Muscle of arm (tissue), 12 donors: Measurements from ENCODE around the gene EIF4E1B. TPM values are rescaled to one million over a fixed set of nuclear protein-coding genes. Genes with fewer than 3 reads are reported as not detected.

Source experiments
- DNase-seq: peaks from one replicate; pipeline ENCODE4 v3.0.0-alpha.2; 2013
- polyA plus RNA-seq, 12 donors: library from polyadenylated mRNA; unstranded; fragments of 120-200 nt; gene quantifications; one replicate each; pipeline ENCODE4 v1.2.1, GENCODE V29; 2013; ENCODE audit not compliant: insufficient read length in 12 of 12

The EIF4E1B gene
- polyA plus RNA-seq, 12 donors = 0.10 TPM; not detected in 11

DNA sequence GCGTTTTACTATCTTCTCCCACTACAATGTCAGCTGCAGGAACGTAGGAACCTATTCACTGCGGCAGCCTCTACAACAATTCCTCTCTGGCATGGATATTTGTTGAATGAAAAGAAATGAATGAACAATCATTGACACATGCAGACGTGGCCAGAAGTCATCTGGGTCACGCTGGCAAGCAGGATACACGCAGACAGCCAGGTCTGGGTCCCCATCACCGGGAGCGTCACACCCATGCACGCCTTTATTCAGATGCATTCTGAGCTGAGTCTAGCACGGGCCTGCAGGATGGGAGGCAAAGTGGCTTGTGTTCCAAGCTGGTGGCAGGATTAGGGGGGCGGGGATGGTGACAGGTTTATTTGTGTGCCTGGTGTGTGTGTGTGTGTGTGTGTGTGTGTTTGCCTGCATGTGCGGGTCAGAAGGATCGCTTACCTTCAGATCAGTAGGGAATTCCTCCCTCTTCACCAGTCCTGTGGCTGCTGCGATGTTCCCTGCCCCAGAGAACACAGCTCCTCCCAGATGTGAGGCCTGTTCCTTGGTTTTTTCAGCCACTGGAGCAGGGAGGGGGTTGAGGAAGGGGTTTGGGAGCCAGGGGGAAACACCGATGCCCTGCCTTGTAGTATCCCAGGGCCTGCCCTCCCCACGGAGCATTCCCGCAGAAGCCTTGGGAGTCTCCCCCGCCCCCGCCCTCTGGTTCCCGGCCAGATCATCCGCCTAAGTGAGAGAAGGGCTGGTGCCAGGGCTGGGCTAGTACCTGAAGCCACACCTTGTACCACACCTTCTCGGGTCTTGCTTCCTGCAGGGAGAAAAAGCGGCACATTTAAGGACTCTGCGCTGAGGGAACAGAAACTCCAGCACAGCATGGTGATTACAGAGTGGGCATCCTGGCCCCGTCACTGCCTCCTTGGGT, 4.3 kb upstream of the EIF4E1B start:
- DNase-seq = no peak

- no peak for DNase-seq
Observed at GRCh38 chr5:176626876-176627236, 3.6 kb upstream of the EIF4E1B start.

DNA sequence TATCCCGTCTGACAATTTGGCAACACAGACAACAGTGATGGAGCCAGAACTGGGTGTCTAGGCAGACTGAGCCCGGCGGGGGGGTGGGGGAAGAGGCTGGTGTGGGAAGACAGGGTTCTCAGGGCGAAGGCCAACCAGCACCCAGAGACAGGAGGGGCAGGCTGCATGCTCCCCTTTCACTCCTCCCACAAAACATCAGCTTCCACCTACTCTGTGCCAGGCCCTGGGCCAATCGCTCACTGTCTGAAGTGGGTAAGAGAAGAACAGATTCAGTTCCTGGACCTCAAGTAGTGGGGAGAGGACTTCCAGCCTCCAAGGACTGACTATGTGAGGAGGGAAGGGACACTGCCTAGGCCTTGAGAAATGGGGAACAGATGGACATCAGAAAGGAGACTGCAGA, 2.9 kb upstream of the EIF4E1B start:
- no peak for DNase-seq

DNA sequence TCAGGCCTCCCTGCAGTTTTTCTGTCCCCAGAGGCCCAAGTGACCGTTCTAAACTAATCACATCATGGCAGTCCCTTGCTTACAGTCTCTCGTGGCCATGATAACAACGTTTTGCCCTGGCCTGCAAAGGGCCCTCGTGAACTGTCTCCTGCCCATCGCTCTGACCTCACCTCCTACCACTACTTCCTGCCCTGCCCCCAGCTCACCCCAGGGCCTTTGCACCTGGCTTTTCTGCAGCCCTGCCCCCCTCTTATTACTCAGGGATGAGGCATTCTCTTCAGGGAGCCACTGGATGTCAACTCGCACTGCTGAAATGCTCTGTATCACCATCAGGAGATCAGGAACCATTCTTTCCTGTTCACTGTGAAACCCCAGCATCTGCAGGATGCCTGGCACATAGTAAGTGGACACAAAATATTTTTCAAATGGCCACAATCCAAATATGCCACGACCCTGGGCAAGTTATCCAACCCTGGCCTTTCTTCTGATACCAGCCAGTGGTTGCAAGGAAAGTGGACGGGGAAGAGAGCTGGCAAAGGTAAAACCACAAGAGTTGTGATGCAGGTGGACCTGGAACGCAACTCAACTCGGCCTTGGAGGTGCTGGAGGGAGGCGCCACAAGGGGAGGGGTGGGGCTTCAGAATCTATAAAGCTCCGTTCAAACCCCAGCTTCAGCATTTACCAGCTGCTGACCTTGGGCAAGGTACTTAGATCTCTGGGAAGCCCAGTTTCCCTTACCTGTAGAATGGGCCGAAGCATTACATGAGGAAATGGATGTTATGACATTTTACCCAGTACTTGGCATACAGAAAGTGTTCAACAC, 1.9 kb upstream of the EIF4E1B start:
- no peak for DNase-seq

DNA sequence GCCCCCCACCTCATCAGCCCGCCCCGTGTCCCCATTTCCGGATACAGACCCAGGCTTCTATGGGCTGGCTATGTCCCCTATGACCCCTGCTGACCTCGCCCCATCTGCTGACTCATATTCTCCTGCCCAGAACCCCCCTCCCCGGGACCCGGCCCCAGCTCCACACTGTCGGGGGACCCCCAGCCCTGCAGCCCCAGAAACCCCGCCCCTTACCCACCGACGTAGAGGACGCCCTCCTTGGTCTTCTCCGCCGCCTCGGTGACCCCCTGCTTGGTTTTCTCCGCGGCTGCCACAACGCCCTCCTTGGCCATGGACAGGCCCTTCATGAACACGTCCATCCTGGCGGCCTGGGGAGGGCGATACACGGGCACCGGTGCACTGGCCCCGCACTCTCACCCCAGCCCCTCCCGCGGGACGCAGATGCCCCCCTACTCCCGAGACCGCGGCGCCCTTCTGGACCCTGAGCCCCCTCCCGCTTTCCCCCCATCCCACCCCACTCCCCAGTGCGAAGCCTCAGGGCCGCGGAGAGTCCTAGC, 1.1 kb upstream of the EIF4E1B start:
- no peak for DNase-seq

DNA sequence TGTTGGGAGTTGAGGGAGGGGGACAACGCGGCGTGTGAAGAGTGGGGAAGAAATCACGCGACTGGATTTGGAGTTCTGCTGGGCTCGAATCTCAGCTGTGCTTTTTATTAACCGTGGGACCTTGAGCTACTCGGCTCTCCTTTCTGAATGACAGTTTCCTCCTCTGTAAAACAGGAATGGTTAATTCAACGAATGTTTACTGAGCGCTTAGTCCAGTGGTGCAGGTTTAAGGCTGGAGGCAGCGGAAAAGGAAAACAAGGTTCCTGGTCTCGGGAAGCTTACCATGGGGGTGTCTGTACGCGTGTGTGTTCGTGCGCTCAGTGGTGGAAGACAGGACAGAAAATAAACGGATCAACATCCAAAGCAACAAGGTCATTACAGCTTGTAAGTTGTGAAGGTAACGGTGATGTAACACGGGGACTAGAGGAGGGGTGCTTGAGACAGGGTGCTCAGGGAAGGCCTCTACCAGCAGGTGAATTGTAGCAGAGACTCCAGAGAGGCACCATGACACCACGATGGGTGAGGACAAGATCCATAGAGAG, 277 bp downstream of the EIF4E1B start:
- no peak for DNase-seq

- DNase-seq = no peak
Observed at GRCh38 chr5:176631383-176632200, 1.1 kb downstream of the EIF4E1B start.

DNA sequence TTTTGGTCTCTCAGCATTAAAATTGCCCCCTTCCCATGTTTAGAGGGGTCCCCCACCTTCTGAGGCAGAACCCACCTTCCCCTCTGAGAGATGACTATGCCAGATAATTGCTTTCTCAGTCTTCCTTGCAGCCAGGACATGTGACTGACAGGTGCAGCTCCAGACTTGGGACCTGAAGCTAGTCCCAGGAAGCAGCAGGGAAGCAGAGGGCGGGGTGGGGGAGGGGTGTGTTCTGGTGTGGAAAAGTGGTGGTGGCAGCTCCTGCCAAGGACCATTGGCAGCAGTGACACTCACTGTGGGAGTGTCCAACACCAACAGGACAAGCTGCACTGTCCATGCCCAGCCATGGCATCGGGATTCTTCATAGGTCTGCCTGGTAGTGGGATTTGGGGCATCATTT, 2.3 kb downstream of the EIF4E1B start:
- DNase-seq = no peak

GRCh38 chr5:176633598-176633997, 3.1 kb downstream of the EIF4E1B start:
- DNase-seq = no peak

GRCh38 chr5:176636426-176636825, 6.0 kb downstream of the EIF4E1B start:
- DNase-seq = no peak

DNA sequence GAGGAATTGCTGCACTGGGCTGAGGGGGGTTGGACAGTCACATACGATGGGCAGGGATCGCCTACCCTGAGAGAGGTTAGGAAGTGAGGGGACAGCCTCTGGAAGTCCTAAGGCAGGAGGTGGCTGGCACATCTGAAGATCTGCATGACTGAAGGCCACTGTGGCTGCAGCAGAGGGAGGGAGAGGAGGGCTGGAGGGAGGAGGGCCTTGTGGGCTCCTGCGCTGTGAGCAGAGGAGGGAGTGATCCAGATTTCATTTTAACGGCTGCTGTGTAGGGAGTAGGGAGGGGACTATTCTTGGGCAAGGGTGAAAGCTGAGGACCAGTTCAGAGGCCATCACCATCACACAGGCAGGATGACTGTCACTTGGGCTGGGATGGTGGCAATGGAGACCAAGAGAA, 7.1 kb downstream of the EIF4E1B start:
- DNase-seq = no peak

DNA sequence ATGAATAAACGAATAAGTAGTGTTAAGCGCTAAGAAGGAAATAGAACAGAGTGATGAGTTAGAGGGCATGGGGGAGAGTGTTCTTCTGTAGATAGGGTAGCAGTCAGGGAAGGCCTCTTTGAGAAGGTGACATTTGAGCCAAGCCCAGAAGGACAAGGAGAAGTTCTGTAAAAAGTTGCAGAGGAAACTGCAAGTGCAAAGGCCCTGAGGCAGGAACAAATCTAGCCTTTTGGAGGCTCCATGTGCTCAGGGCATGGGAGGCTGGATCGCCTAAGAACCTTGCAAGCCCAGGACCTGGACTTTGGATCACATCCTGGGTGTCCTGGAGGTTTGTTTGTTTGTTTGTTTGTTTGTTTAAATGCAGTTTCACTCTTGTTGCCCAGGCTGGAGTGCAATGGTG, 8.0 kb downstream of the EIF4E1B start:
- DNase-seq = no peak

DNA sequence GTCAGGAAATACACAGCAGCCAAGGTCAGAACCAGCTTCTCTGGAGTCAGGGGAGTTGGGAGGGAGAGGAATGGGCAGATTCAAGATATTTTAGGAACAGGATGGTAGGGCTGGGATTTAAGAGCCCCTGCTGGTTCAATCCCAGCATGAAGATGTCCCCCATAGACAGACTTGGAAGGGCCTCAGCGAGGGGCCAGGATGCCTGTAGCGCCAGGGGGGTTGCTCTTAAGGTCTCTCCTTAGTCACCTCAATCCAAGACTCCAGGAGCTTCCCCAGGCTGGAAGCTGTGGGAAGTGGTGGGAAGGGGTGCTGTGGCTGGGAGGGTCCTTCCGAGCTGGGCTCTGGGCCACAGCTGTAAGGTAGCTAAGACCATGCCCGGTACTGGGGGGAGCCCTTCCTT, 8.7 kb downstream of the EIF4E1B start:
- no peak for DNase-seq

- no peak for DNase-seq
Observed at GRCh38 chr5:176639981-176640380, 9.5 kb downstream of the EIF4E1B start.

DNA sequence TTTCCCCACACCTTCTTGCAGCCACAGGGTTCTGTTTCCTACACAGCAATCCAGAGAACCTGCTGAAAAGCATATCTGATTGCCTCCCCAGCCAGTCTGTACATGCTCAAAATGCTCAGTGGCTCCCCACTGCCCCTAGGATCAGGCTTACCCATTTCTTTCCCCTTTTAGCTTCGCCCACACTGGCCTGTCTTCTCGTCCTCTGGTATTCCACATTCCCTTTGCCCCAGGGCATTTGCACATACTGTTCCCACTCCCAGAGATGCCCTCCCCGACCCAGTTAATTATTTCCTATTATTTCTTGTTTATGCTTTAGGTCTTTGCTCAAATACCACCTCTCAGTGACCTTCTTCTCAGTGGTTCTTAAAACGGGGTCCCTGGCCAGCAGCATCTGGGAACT, 10.1 kb downstream of the EIF4E1B start:
- DNase-seq = no peak

GRCh38 chr5:176642675-176643490, 12.4 kb downstream of the EIF4E1B start:
- DNase-seq = no peak

GRCh38 chr5:176643491-176644219, 13.2 kb downstream of the EIF4E1B start:
- DNase-seq = no peak

GRCh38 chr5:176644294-176644693, 13.8 kb downstream of the EIF4E1B start:
- no peak for DNase-seq

DNA sequence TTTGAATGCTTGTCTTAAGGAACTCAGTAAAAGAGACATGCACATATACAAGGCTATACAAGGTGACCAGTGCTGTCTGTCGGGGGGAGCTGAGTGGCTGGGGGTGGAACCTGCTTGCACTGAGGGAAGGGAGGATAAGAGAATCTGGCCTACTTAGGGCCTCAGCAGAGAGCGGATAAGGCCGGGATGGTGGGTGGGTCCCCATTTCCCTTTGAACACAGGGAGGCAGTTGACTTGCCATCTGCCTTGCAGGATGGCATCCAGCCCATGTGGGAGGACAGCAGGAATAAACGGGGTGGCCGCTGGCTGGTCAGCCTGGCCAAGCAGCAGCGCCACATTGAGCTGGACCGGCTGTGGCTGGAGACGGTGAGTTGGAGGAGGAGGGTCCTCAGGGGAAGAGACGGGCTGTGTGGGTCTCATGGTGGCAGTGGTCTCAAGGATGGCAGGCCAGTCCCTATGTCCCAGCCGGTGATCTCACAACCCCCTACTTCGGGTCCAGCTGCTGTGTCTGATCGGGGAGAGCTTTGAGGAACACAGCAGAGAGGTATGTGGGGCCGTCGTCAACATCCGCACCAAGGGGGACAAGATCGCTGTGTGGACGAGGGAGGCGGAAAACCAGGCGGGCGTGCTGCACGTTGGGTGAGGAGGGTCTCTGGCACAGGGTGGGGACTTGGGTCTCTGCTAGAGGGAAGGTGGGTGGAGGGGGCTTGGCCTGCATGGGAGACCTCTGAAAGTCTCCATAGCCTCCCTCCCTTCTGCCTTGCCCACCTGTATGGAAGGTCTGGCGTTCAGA, 14.6 kb downstream of the EIF4E1B start:
- DNase-seq = no peak
